ENCODE measurements around the gene PLA2G6.
"Not testable (repeated sequence)": the region's sequence is repeated elsewhere in the genome, so short reads cannot be mapped to it uniquely, and the experiment has no call there.

PLA2G6 gene

GRCh38 chr22:38080850-38081635 is 100.6 kb downstream of the PLA2G6 start:
- no peak for DNase-seq

GRCh38 chr22:38080474-38080849 is 101.2 kb downstream of the PLA2G6 start:
- DNase-seq = no peak

GRCh38 chr22:38079804-38080203 is 101.8 kb downstream of the PLA2G6 start:
- DNase-seq = no peak

- DNase-seq = not testable (repeated sequence)
Measured at GRCh38 chr22:38079208-38079607, 102.4 kb downstream of the PLA2G6 start.

GRCh38 chr22:38078046-38078840 is 103.4 kb downstream of the PLA2G6 start:
- no peak for DNase-seq

- no peak for DNase-seq
Measured at GRCh38 chr22:38077595-38077994, 104.0 kb downstream of the PLA2G6 start.

- no peak for DNase-seq
Measured at GRCh38 chr22:38077096-38077495, 104.5 kb downstream of the PLA2G6 start.

- no peak for DNase-seq
Measured at GRCh38 chr22:38075961-38076360, 105.7 kb downstream of the PLA2G6 start.

- DNase-seq = no peak
Measured at GRCh38 chr22:38075105-38075825, 106.4 kb downstream of the PLA2G6 start.

GRCh38 chr22:38074181-38075104 is 107.2 kb downstream of the PLA2G6 start:
- DNase-seq = no peak

GRCh38 chr22:38073150-38074130 is 108.2 kb downstream of the PLA2G6 start:
- DNase-seq = no peak

- DNase-seq = no peak
Measured at GRCh38 chr22:38072322-38073149, 109.1 kb downstream of the PLA2G6 start.

- no peak for DNase-seq
Measured at GRCh38 chr22:38071421-38072321, 110.0 kb downstream of the PLA2G6 start.

- DNase-seq = no peak
Measured at GRCh38 chr22:38070250-38070921, 111.2 kb downstream of the PLA2G6 start.

GRCh38 chr22:38069372-38070249 is 112.0 kb downstream of the PLA2G6 start:
- DNase-seq = no peak

GRCh38 chr22:38068641-38069371 is 112.8 kb downstream of the PLA2G6 start:
- DNase-seq = no peak
